ENCODE data around the gene IGFLR1. TPM values are rescaled to one million over a fixed set of nuclear protein-coding genes. Genes with fewer than 3 reads are reported as not detected.

The IGFLR1 gene
- total and polyA plus RNA-seq, 4 donors: 3.8 to 72.5 (median 26.0) TPM

- Histone ChIP-seq H3K9ac (ENCODE audit: insufficient read depth in 1 of 2, low read length in 2 of 2) (peak within 1 kb of the TSS; percentile 58 to 84), H3K27me3 (ENCODE audit: control insufficient read depth in 3 of 3, insufficient read depth in 3 of 3, low read length in 2 of 3) (no peaks in the 10 kb centered on the region), H3K36me3 (ENCODE audit: control insufficient read depth in 4 of 4, insufficient read depth in 4 of 4, low read length in 4 of 4) (peaks cover 0 to 16% (median 8%) of the 10 kb centered on the region in 4 donors), H3K4me3 (peak within 1 kb of the TSS; percentile 81), H3K9me3 (ENCODE audit: control insufficient read depth in 4 of 4, insufficient read depth in 3 of 4, low read length in 3 of 4) (peaks cover 0 to 1% (median 0%) of the 10 kb centered on the region in 4 donors), H3K27ac (ENCODE audit: low read depth in 1 of 2, low read length in 1 of 2) (peak within 1 kb of the TSS; percentile 42 to 63), H3K4me1 (ENCODE audit: control insufficient read depth in 5 of 5, insufficient read depth in 5 of 5, low read length in 5 of 5) (peaks cover 0 to 29% (median 12%) of the 10 kb centered on the region in 5 donors)
- DNase-seq: peak; percentile 99 to 100 (median 100)
- 1% methylated on average over 45 of the region's 45 CpGs for WGBS, 2 donors
- no peak for TF ChIP-seq CTCF (IDR thresholded peaks at IDR 0.05; ENCODE audit: control extremely low read depth, extremely low read depth)
- ATAC-seq (ENCODE audit: insufficient read depth, low FRiP score): peak; percentile 88
Observed at GRCh38 chr19:35748106-35749020, 6.1 kb upstream of the IGFLR1 start, which contains the start of gene LIN37. TSS of gene LIN37 (plus strand) at chr19:35748576. CDS start at chr19:35748725, 149 bp downstream.

DNA sequence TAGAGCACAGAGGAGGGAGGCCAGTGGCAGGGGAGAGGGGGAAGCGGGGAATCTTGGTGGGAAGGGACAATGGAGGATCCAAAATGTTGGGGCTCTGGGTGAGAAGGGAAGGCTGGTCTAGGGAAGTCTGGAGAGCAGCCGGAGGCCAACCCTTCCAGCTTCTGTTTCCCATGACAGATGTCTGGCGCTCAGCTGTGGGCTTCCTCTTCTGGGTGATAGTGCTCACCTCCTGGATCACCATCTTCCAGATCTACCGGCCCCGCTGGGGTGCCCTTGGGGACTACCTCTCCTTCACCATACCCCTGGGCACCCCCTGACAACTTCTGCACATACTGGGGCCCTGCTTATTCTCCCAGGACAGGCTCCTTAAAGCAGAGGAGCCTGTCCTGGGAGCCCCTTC is 4.3 kb upstream of the IGFLR1 start:
- H3K27me3 ChIP-seq (ENCODE audit: control insufficient read depth in 3 of 3, insufficient read depth in 3 of 3, low read length in 2 of 3): no peaks in the 10 kb centered on the region
- no peak for TF ChIP-seq CTCF (IDR thresholded peaks at IDR 0.05; ENCODE audit: control extremely low read depth, extremely low read depth)
- no peak overlapping the region for H3K27ac ChIP-seq (ENCODE audit: low read depth in 1 of 2, low read length in 1 of 2)
- 78 to 86% methylated on average over 5 of the region's 5 CpGs for WGBS, 2 donors
- peaks cover 0 to 11% (median 2%) of the 10 kb centered on the region in 4 donors for H3K36me3 ChIP-seq (ENCODE audit: control insufficient read depth in 4 of 4, insufficient read depth in 4 of 4, low read length in 4 of 4)
- DNase-seq (no peak), ATAC-seq (ENCODE audit: insufficient read depth, low FRiP score) (no peak)
- H3K9me3 ChIP-seq (ENCODE audit: control insufficient read depth in 4 of 4, insufficient read depth in 3 of 4, low read length in 3 of 4): no peaks in the 10 kb centered on the region
- no peak overlapping the region for H3K9ac ChIP-seq (ENCODE audit: insufficient read depth in 1 of 2, low read length in 2 of 2)
- H3K4me3 ChIP-seq: no peak overlapping the region
- peaks cover 0 to 29% (median 12%) of the 10 kb centered on the region in 5 donors for H3K4me1 ChIP-seq (ENCODE audit: control insufficient read depth in 5 of 5, insufficient read depth in 5 of 5, low read length in 5 of 5)

DNA sequence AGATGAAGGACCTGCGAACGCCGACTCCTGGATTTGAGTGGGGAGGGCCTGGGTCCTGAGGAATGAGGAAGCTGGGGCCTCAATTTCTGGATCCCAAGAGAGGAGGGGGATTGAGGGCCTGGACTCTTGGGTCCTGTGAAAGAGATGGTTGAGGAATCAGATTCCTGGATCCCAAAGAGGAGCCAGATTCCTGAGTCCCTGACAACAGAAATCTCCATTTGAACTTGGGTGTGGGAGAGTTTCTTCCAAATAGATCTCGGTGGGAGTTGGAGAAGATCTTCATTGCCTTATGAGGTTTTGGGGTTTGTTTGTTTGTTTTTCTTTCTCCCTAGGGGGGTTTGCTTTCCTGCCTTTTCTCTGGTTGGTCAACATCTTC is 3.8 kb upstream of the IGFLR1 start:
- ATAC-seq (ENCODE audit: insufficient read depth, low FRiP score): no peak
- TF ChIP-seq CTCF (IDR thresholded peaks at IDR 0.05; ENCODE audit: control extremely low read depth, extremely low read depth): no peak
- Histone ChIP-seq H3K9ac (ENCODE audit: insufficient read depth in 1 of 2, low read length in 2 of 2) (peak overlapping the region; percentile 30 to 73), H3K27ac (ENCODE audit: low read depth in 1 of 2, low read length in 1 of 2) (peak overlapping the region; percentile 47 to 69), H3K27me3 (ENCODE audit: control insufficient read depth in 3 of 3, insufficient read depth in 3 of 3, low read length in 2 of 3) (no peaks in the 10 kb centered on the region), H3K4me3 (peak overlapping the region; percentile 57), H3K4me1 (ENCODE audit: control insufficient read depth in 5 of 5, insufficient read depth in 5 of 5, low read length in 5 of 5) (peaks cover 0 to 30% (median 12%) of the 10 kb centered on the region in 5 donors), H3K9me3 (ENCODE audit: control insufficient read depth in 4 of 4, insufficient read depth in 3 of 4, low read length in 3 of 4) (no peaks in the 10 kb centered on the region), H3K36me3 (ENCODE audit: control insufficient read depth in 4 of 4, insufficient read depth in 4 of 4, low read length in 4 of 4) (peaks cover 0 to 9% (median 2%) of the 10 kb centered on the region in 4 donors)
- no peak for DNase-seq
- 9 to 26% methylated on average over 4 of the region's 4 CpGs for WGBS, 2 donors
